GM19238 (cell line): ENCODE data around the gene PAXIP1.

ENCODE experiments used
- DNase-seq: peaks from one replicate; pipeline ENCODE4 v3.0.0; 2011; ENCODE audit warnings: low spot score; ENCODE audit not compliant: insufficient read length

PAXIP1 gene

DNA sequence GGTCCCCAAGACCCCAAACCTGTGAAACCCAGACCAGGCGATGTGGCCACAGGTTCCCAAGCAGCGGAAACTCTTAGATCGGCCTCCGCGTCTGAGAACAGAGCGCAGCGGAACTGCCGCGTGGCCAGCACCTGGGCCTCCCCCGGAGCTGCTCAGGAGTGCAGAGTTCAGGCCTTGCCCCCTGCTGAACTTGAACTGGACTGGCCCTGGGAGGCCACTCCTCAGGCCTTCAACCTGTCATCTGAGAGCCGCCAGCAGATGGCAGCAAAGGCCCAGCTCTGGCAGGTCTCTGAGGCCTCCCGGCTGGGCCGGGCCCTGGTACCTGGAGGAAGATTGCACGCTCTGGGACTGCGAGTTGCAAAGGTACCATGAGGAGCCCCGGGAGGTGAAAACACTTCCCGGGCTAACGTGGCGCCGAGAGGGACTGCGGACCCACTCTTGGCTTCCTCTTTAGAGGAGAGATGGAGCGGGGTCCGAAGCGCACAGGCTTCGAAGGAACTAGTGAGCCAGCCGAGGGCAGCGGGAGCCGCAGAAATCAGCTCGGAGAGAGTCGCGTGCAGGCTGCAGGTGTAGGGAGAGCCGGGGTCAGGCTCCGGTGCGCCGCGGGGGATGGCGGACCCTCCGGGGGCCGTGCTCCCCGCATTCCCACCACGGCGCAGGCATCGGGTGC lies 89.2 kb downstream of the PAXIP1 start:
- peak; percentile 77 for DNase-seq

DNA sequence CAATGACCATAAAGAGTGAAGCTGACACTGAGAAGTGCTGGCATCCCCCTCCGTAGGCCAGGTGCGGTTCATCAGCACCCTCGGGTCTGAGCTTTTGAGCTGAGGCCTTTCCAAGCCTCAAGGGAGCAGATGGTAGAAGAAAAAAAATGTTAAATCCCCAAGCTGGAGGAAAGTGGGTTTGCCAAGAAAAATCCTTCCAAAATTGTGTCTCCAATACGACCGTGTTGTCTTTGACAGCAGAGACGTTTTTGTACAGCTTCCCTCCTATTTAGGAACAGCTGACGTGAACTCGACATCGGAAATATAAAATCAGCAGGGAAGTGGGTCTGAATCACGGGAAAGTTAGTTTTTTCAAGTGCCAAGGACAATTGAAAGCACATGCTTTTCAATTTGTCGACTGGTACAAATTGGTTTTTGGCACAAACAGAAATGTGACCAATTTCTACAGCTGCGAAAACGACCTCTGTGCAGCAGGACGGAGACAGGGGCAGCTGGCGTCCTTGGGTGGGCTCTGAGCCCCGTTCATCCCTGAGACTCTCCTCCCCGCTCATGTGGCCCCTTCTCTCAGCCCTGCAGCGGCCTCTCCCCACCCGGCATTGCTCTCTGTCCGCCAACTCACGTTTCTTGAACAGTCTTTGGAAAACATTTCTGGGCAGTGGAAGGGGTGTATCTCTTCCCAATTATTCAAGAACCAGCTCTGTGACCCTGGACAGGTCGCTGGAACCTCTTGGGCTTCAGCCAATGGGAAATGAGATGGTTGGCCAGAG lies 89.9 kb downstream of the PAXIP1 start:
- no peak for DNase-seq

DNA sequence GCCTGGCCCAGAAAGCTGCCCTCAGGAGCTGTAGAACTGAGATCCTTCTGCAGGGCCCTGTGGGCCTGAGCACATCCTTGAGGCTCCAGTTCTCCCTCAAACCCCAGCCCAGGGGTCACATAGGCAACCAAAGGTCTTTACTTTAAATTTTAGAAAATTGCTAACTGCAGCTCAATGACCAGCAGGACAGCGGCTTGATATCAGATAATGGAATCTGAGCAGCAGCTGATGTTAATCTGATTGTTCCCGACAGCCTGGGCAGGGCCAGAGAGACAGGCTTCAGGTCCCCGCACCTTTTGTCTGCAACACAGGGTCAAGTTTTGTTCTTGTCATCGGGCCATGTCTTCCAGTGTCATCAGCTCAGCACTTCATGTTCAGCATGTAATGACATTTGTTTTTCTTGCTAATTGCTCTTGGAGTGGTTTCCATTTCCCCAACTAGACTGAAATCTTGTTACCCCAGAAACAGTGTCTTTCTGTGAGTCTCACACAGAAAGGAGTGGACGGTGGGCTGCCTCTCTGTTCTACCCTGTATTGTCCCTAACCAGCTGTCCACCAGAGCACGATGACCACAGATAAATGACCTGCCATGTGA lies 91.0 kb downstream of the PAXIP1 start:
- no peak for DNase-seq

DNA sequence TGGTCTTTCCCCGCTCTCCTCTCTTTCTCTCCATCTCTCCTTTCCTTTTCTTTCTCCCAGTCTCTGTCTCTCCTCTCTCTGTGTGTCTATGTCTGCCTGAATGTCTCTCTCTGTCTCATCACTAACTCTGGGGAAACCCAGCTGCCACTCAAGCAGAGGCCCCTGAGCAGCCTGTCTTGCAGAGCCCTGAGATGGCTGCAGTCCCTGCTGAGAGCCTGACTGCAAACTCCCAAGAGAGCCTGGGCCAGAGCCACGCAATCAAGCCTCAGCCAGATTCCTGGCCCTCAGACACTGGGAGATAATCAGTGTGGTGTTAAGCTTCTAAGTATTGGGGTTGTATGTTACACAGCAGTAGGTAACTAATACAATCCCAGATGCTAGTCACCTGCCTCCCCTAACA lies 91.5 kb downstream of the PAXIP1 start:
- no peak for DNase-seq

DNA sequence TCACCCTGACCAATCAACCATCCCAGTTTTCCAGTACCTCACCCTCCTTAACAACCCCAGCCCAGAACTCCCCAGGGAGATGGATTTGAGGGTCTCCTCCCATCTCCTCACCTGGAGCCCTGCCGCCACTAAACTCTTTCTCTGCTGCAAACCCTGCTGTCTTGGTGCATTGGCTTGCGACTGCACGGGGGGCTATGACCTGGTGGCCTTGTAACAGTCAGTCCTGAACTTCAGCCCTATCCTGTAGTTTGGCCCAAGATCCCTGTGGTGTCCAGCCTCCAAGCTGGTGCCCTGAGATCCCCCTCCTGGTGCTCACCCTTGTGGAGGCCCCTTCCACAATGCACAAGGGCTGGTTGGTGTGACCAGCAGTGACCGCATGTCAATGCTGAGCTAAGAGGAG lies 91.9 kb downstream of the PAXIP1 start:
- no peak for DNase-seq

DNA sequence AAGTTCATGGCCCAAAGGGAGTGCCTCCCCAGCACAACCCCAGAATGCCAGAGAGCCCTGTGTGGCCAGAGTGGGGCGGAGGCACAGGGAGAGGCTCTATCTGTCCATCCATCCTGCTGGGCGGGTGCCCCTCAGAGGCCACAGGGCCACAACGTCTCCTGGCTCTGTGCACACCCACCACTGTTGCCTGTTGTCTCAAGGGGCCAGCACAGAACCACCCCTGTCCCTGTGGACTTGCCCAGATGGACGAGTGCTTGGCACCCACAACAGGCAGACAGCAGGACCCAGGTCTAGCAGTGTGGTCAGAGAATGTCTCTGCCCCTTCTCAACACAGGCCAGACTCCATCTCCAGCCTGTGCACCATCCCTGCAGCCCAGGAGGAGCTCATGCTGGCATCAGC lies 92.8 kb downstream of the PAXIP1 start:
- DNase-seq: no peak

DNA sequence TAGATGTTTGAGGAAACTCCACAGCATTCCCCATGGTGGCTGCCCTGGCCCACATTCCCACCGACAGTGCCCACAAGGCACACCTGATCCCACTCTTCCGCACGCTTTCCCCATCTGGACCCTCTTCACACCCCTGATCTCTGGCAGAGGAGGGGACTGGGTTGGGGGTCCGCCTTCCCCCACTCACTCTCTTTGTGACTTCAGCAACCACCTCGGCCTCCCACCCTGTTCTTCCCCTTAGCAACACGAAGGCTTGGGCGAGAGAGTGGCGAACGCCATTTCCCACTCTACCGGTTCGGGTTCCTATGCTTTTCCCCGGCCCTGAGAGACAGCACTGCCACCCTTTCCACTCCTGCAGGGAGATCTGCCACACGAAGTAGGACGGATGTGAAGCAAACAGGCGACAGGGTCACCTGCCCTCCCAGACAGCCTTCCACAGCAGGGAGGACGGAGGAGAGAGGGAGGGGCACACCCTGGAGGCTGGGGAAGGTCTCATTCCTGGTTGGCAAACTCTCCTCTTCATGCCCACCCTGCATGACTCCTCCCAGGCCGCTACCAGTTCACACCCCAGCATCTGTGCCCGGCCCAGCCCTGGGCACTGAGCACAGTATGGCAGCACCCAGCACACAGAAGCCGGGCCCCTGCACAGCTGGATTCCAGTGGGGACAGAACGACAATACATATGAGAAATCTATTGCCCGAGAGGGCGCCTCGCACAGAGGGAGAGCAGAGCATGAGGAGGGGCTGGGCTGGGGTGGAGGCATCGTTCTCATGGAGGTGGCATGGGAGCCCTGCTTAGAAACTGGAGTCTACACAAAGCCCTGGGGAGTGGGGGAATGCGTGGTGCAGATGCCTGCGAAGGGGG lies 93.5 kb downstream of the PAXIP1 start:
- DNase-seq: no peak

DNA sequence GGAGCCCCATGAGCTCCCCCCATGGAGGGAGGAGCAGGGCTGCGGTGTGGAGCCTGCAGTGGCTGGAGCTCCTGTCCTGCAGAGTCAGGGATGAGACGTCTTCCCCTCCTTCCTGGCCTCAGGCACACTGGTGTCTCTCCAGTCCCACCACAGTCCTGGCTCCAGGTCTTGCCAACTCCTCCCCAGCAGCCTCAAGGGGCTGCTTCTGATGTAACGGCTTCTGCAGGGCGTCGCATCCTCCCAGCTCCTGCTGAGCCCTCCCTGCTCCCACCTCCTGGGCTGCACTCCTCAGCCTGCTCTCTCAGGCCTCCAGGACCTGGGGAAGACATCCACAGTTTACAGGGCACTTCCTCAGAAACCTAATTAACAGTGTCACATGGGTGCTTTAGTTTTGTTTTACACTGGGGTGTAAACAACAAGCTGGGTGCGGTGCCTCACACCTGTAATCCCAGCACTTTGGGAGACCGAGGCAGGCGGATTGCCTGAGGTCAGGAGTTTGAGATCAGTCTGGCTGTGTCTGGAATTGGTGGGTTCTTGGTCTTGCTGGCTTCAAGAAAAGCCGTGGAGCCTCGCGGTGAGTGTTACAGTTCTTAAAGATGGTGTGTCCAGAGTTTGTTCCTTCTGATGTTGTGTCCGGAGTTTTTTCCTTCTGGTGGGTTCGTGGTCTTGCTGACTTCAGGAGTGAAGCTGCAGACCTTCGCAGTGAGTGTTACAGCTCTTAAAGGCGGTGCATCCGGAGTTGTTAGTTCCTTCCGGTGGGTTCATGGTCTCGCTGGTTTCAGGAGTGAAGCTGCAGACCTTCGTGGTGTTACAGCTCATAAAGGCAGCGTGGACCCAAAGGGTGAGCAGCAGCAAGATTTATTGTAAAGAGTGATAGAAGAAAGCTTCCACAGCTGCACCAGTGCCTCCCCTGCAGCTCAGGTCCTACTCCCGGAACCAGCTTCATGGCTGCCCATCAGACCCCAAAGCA lies 95.0 kb downstream of the PAXIP1 start:
- DNase-seq: no peak

DNA sequence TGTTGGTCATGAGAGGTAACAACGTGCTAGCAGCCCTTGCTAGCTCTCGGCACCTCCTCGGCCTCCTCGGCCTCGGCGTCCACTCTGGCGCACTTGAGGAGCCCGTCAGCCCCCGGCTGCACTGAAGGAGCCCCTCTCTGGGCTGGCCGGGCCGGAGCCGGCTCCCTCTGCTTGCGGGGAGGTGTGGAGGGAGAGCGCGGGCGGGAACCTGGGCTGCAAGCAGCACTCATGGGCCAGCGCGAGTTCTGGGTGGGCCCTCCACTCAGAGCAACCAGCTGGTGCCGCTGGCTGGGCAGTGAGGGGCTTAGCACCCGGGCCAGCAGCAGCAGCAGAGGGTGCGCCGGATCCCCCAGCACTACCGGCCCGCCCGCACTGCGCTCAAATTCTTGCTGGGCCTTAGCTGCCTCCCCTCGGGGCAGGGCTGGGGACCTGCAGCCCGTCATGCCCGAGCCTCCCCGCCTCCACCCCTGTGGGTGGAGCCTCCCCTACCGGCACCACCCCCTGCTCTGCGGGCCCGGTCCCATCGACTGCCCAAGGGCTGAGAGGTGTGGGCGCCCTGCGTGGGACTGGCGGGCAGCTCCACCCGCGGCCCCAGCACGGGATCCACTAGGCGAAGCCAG lies 96.1 kb downstream of the PAXIP1 start:
- DNase-seq: no peak

DNA sequence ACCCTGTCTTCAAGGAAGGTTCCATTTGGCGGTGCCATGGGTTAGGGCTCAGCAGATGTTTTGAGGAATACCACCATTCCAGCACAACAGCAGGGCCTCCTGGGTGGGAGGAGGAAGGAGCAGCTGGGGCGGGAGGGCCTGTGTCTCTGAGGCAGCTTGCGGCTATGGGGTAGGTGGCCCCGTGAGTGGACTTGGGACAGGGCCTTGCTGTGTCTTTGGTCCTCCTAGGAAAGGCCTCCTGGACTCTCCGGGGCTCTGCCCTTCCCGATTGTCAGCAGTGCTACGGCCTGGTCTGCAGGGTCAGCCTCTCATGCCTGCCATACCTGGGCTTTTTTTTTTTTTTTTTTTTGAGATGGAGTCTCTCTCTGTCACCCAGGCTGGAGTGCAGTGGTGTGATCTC lies 96.7 kb downstream of the PAXIP1 start:
- DNase-seq: no peak

DNA sequence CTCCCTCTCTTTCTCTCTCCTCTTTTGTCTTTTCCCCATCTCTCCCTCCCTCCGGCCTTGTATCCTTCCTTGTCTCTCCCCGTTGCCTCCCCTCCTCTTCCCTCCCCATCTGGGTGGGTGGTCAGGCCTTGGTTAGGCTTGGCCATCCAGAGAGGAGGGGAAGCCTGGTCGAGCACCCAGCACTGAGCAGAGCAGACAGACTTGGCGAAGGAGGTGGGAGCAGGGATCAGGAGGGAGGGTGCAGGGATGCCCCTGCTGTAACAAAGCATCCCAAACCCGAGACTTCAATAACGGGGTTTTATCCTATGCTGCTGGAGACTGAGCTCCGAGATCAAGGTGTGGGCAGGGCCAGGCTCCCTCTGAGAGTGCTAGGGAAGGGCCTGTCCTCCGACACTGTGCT lies 97.3 kb downstream of the PAXIP1 start:
- DNase-seq: no peak

DNA sequence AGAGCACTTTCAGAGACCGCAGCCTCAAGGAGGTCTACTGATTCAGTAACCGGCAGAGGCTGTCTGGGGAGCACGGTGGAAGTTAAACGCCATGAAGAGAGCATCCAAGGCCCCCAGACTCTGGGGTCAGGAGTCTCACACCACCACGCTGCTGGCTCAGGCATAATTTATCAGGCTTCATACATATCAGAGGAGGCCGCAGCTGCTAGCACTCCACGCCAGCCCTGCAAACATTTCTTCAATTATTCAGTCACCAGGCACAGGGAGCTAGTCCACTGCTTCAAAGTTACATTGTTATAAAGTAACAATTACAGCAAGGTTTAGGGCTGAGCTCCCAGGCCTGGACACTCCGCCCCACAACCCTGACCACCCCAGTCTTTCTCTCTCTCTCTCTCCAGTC lies 97.8 kb downstream of the PAXIP1 start:
- no peak for DNase-seq

DNA sequence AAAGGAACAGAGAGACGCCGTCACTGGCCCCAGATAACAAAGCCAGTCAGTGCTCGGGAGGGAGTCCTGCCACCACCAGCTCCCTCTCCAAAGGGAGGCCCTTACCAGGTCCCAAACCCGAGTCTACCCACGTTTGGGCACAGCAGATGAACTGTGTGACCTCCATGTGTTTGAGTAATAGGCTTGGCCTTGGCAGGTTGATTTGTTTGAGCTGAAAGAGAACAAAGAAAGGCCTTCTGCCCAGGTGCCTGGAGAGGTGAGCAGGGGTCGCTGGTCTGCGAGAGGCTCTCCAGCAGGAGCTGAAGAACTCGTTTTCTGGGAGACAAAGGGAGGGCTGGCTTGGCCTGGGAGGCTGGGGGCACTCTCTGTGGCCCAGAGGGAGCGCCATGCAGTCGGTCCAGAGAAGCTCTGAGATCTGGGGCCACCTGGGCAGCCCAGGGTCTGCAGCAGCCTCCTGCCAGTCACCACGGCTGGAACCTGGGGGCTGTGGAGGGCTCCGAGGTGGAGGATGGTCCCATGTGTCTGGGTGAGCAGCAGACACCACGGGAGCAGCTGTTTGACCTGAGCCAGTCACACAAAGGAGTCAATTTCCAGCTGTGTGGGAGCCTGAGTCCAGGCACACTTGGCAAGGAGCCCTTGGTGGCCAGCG lies 99.7 kb downstream of the PAXIP1 start:
- no peak for DNase-seq

DNA sequence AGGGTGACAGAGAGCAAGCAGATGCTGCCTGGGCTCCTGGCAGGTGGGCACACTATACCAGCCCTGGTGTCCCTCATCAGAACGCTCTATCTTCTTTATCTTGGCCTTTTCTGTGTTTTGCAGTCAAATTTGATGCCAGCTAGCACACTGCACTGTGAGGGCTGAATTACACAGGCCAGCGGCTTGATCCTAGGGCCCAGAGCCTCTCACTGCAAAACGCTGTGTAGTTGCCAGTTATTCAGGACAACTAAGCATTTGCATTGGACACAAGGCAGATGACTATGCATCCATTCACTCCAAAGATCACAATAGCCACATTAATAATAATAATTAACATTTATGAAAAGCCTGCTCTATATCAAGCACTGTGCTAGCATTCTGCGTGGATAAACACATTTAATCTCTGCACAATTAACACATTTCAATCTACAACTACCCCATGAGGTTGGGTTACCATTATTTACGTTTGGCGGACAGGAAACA lies 100.3 kb downstream of the PAXIP1 start:
- DNase-seq: no peak

DNA sequence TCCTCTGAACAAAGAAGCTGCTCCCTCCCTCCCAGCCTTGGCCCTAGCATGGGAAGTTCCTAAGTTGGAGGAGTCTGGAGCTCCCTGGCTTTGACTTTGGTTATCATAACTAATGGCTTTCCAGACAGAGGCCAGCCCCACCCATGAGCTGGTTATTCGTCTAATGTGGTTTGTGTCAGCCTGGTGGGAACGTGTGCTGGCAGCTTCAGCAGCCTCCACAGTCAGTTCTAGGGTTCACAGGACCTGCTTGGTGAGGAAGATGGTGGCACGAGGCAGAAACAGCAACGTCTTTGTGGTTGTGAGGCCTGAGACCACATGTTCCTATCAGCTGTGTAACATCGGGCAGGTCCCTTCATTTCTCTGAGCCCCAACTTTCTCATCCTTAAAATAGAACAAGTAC lies 103.1 kb downstream of the PAXIP1 start:
- DNase-seq: no peak

DNA sequence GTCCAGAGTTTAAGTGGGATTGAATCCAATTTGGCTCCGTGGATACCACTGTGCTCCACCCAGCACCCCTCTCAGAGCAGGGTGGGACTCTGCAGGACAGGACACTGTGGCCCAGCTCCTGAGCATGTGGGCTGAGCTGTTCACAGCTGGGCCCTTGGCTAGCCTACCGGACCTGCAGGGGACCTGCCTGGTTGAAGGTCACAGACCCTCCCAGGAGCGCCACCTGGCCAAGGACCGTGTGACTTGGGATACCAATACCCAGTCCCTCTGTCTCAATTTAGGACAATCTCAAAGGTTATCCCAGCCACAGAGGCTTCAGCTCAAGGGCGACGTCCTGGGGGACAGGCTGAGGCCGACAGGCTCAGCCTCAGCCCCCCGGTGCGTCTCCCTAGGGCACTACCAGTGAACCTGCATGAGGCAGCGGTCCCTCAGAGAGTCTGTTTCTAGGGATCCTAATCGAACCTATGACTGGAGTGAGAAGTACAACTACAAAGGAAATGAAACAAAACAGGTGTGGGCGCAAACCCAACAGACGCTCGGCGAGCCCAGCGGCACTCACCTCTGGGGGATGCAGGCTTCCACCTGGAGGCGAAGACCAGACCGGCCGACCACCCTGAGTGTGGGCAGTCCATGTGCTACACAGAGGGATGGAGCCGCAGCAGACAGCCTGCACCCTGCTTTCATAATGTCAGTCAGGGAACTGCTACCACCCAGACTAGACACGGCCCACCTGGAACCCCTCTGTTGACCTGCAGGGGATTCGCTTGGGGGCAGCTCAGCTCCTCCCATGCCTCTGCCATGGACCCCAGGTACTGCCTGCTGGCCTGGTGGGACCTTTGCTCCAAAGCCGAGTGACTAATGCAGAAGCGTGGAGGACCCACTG lies 103.7 kb downstream of the PAXIP1 start:
- DNase-seq: no peak

DNA sequence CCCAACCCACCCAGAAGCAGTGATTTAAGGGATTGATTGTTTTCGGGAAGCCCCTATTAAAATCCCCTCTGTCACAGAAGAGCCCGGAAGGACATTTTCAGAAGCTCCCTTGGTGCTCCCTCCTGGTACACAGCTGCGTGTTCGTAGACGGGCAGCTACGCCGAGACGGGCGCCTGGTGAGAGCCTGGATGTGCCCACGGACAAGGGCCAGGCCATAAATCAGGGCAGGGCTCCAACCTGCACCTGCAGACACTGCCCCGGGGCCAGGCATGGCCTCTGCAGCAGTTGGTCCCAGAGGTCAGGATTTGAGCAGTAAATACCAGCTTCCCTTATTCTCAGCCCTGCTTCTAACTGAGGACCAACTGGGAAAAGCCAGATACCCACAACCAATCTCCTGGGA lies 106.8 kb downstream of the PAXIP1 start:
- no peak for DNase-seq
